Type B pancreatic cell (in vitro differentiated cells): ENCODE data around the gene TARBP2. TPM values are rescaled to one million over a fixed set of nuclear protein-coding genes. Genes with fewer than 3 reads are reported as not detected.
A peak's percentile ranks its signal among the peaks of the same experiment; 100 is the strongest.

Experiments
- DNase-seq: peaks from one replicate; pipeline ENCODE4 v3.0.0; 2021; ENCODE audit warnings: mixed read lengths; ENCODE audit not compliant: unreplicated experiment; ENCODE audit errors: extremely low spot score
- H3K27ac Mint-ChIP-seq: 2 replicates; pipeline ENCODE4 v1.8.0; 2021; ENCODE audit warnings: mild to moderate bottlenecking, mixed read lengths
- H3K27me3 Mint-ChIP-seq: 2 replicates; pipeline ENCODE4 v1.8.0; 2021; ENCODE audit warnings: mixed read lengths
- H3K36me3 Mint-ChIP-seq: 2 replicates; pipeline ENCODE4 v1.8.0; 2021; ENCODE audit warnings: mixed read lengths
- H3K4me1 Mint-ChIP-seq: one replicate; pipeline ENCODE4 v1.8.0; 2021; ENCODE audit warnings: mixed read lengths; ENCODE audit not compliant: unreplicated experiment
- H3K4me3 Mint-ChIP-seq: 2 replicates; pipeline ENCODE4 v1.8.0; 2021; ENCODE audit warnings: mild to moderate bottlenecking, mixed read lengths
- H3K9me3 Mint-ChIP-seq: 2 replicates; pipeline ENCODE4 v1.8.0; 2021; ENCODE audit warnings: mixed read lengths
- CTCF ChIP-seq: fragments of 200-600 bp; sonication (generic); conservative IDR thresholded peaks from 2 replicates; pipeline ENCODE4 v1.5.0; 2021; ENCODE audit warnings: antibody characterized with exemption, mild to moderate bottlenecking
- total RNA-seq: library from RNA; stranded (reverse); gene quantifications from 2 replicates; pipeline ENCODE4 v1.2.1, GENCODE V29; 2021; ENCODE audit warnings: low replicate concordance

TARBP2 gene
- total RNA-seq, 1 donor from 2014 or later, result 52.3 TPM

- peaks cover 51% of the 10 kb centered on the region for H3K4me1 Mint-ChIP-seq
- H3K4me3 Mint-ChIP-seq, result peak overlapping the region; percentile 81
- H3K27me3 Mint-ChIP-seq, result no peaks in the 10 kb centered on the region
- DNase-seq, result no peak
- H3K27ac Mint-ChIP-seq, result peak overlapping the region; percentile 85
- TF ChIP-seq CTCF, result no peak
- peaks cover 3% of the 10 kb centered on the region for H3K9me3 Mint-ChIP-seq
- H3K36me3 Mint-ChIP-seq, result no peaks in the 10 kb centered on the region
These were observed 5.0 kb upstream of the TARBP2 start for GRCh38 chr12:53495903-53496751.

DNA sequence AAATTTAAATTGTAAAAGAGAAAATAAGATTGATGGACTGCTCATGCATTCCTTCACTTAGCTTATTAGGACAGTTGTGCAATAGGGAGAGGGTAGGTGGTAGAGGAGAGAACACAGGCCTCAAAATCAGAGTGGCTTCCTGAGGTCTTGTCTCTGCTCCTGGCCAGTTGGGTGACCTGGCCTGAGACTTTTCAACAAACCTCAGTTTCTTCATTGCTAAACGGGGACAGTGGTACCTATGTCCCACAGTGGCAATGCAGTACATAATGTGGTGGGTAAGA is 4.4 kb upstream of the TARBP2 start:
- Mint-ChIP-seq H3K4me3 (peak overlapping the region; percentile 81), H3K27me3 (no peaks in the 10 kb centered on the region), H3K27ac (peak overlapping the region; percentile 85), H3K36me3 (no peaks in the 10 kb centered on the region), H3K4me1 (peaks cover 51% of the 10 kb centered on the region), H3K9me3 (peaks cover 3% of the 10 kb centered on the region)
- TF ChIP-seq CTCF, result no peak
- DNase-seq, result no peak

DNA sequence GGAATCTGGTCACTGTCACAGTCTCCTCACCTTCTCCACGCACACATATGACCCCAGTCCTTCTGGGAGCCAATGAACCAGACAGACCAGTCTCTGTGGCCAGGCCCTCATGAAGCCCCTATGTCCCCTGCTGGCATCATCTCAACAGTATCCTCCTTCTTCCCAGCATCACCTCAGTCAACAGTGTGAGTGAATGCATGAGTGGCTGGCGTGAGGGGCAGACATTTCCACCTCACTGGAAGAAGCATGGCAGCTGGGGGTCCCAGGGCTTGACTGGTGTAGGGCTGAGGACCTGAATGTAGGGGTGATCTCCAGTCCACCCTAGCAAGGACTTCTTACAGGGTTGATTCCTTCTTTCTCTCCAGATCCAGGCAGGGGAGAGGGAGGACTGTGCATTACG is 3.6 kb upstream of the TARBP2 start:
- H3K27me3 Mint-ChIP-seq, result no peaks in the 10 kb centered on the region
- TF ChIP-seq CTCF, result no peak
- peaks cover 3% of the 10 kb centered on the region for H3K9me3 Mint-ChIP-seq
- no peaks in the 10 kb centered on the region for H3K36me3 Mint-ChIP-seq
- H3K27ac Mint-ChIP-seq, result peak overlapping the region; percentile 85
- peaks cover 52% of the 10 kb centered on the region for H3K4me1 Mint-ChIP-seq
- DNase-seq, result no peak
- peak overlapping the region; percentile 91 for H3K4me3 Mint-ChIP-seq

- peak overlapping the region; percentile 83 for H3K27ac Mint-ChIP-seq
- peaks cover 3% of the 10 kb centered on the region for H3K9me3 Mint-ChIP-seq
- H3K36me3 Mint-ChIP-seq, result no peaks in the 10 kb centered on the region
- H3K4me3 Mint-ChIP-seq, result peak overlapping the region; percentile 91
- peaks cover 49% of the 10 kb centered on the region for H3K4me1 Mint-ChIP-seq
- H3K27me3 Mint-ChIP-seq, result no peaks in the 10 kb centered on the region
- DNase-seq, result no peak
- no peak for TF ChIP-seq CTCF
These were observed 2.9 kb upstream of the TARBP2 start for GRCh38 chr12:53498235-53498630.

DNA sequence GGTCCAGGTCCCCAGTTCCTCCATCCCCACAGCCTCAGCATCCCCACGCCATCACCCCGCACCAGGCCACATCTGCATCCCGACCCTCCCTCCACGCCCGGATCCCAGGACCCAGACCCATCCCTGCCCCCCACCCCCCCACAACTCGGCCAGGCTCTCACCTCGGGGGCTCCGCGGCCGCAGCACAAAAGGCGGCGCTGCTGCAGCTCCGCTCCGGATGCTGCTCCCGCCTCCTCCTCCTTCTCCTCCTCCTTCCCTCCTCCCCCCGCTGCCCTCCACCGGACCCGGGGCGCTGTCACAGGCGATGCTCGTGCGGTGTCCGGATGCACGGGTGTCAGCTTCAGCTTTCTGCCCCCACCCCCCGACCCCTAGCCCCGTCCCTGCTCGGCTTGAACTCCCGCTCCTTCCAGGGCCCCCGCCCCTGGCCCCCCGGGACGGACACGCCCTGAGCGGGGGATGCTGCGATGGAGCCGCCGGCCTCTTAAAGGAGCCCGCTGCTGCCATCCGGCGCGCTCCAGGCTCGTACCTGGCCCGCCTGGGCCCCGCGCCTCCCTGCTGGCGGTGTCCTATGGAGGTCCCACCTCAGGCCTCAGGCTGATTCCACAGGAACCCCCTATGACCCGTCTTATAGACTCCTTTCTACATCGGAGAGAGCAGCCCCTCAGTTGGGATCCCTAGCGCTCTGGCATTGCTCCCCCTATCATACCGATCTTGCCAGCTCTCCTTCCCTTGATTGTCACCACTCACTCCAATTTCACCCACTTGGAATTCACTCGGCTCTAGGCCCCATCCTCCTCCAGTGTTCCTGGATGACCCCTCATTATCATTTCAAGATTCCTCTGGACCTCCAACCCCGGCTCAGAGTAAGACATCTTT is 1.6 kb upstream of the TARBP2 start, which contains the start of gene MAP3K12:
MAP3K12 (minus strand) TSS at position 193 of the 876 bp plus-strand sequence. CDS start 12,067 bp downstream, outside the sequence.
- peaks cover 37% of the 10 kb centered on the region for H3K4me1 Mint-ChIP-seq

More for the DNA sequence above, 1.6 kb upstream of the TARBP2 start, which contains the start of gene MAP3K12:
- no peaks in the 10 kb centered on the region for H3K27me3 Mint-ChIP-seq
- TF ChIP-seq CTCF, result no peak
- H3K4me3 Mint-ChIP-seq, result peak within 1 kb of the TSS; percentile 91
- H3K36me3 Mint-ChIP-seq, result no peaks in the 10 kb centered on the region
- DNase-seq, result no peak
- H3K27ac Mint-ChIP-seq, result peak within 1 kb of the TSS; percentile 94
- H3K9me3 Mint-ChIP-seq, result peaks cover 3% of the 10 kb centered on the region
